ENCODE data around the gene SSTR4. TPM values are rescaled to one million over a fixed set of nuclear protein-coding genes. Genes with fewer than 3 reads are reported as not detected.

SSTR4 gene
- total RNA-seq, 3 donors from 2014 or later (not counting 1 experiment from before 2014, with no cell fraction given), result not detected

GRCh38 chr20:23081263-23081819 lies 46.2 kb downstream of the SSTR4 start:
- no peak for ATAC-seq
- Mint-ChIP-seq H3K36me3 (no peaks in the 10 kb centered on the region), H3K9me3 (no peaks in the 10 kb centered on the region), H3K4me1 (peaks cover 58 to 79% of the 10 kb centered on the region in 2 donors), H3K27me3 (ENCODE audit: low read depth in 2 of 2) (no peaks in the 10 kb centered on the region), H3K27ac (peak overlapping the region; percentile 93 to 94), H3K4me3 (peak overlapping the region; percentile 90)
- peaks cover 52% of the 10 kb centered on the region for H3K4me1 ChIP-seq (ENCODE audit: control insufficient read depth, insufficient read depth, low read length)
- WGBS (ENCODE audit: insufficient coverage), result 83% methylated on average over 9 of the region's 9 CpGs
- H3K9me3 ChIP-seq (ENCODE audit: control insufficient read depth, insufficient read depth, low read length), result no peaks in the 10 kb centered on the region
- H3K4me3 ChIP-seq (ENCODE audit: low read length), result no peak overlapping the region
- H3K36me3 ChIP-seq (ENCODE audit: control insufficient read depth, insufficient read depth, low read length), result no peaks in the 10 kb centered on the region
- TF ChIP-seq CTCF (IDR thresholded peaks at IDR 0.05), result no peak
- H3K27me3 ChIP-seq (ENCODE audit: control insufficient read depth, insufficient read depth, low read length), result no peaks in the 10 kb centered on the region
- DNase-seq, result no peak
- intact Hi-C loops (cut with micrococcal nuclease), result no loop called here
- no peak overlapping the region for H3K27ac ChIP-seq (ENCODE audit: low read length)

- H3K36me3 ChIP-seq (ENCODE audit: control insufficient read depth, insufficient read depth, low read length), result no peaks in the 10 kb centered on the region
- no peak overlapping the region for H3K4me3 ChIP-seq (ENCODE audit: low read length)
- no peaks in the 10 kb centered on the region for H3K27me3 Mint-ChIP-seq (ENCODE audit: low read depth in 2 of 2)
- WGBS (ENCODE audit: insufficient coverage), result 85% methylated on average over 7 of the region's 9 CpGs
- H3K4me1 ChIP-seq (ENCODE audit: control insufficient read depth, insufficient read depth, low read length), result peaks cover 68% of the 10 kb centered on the region
- H3K4me1 Mint-ChIP-seq, result peaks cover 74 to 90% of the 10 kb centered on the region in 2 donors
- peak overlapping the region; percentile 93 to 94 for H3K27ac Mint-ChIP-seq
- no peaks in the 10 kb centered on the region for H3K9me3 ChIP-seq (ENCODE audit: control insufficient read depth, insufficient read depth, low read length)
- TF ChIP-seq CTCF (IDR thresholded peaks at IDR 0.05), result no peak
- H3K36me3 Mint-ChIP-seq, result no peaks in the 10 kb centered on the region
- no peak overlapping the region for H3K27ac ChIP-seq (ENCODE audit: low read length)
- H3K4me3 Mint-ChIP-seq, result peak overlapping the region; percentile 90
- intact Hi-C loops (cut with micrococcal nuclease), result no loop called here
- ATAC-seq (no peak), DNase-seq (no peak)
- H3K27me3 ChIP-seq (ENCODE audit: control insufficient read depth, insufficient read depth, low read length), result no peaks in the 10 kb centered on the region
- H3K9me3 Mint-ChIP-seq, result no peaks in the 10 kb centered on the region
Observed at GRCh38 chr20:23082846-23083552, 47.9 kb downstream of the SSTR4 start.

GRCh38 chr20:23083553-23084220 lies 48.6 kb downstream of the SSTR4 start:
- DNase-seq, result no peak
- Mint-ChIP-seq H3K4me1 (peaks cover 74 to 93% of the 10 kb centered on the region in 2 donors), H3K4me3 (peak overlapping the region; percentile 90), H3K36me3 (no peaks in the 10 kb centered on the region), H3K27me3 (ENCODE audit: low read depth in 2 of 2) (no peaks in the 10 kb centered on the region), H3K9me3 (no peaks in the 10 kb centered on the region), H3K27ac (peak overlapping the region; percentile 93 to 94)
- no peaks in the 10 kb centered on the region for H3K36me3 ChIP-seq (ENCODE audit: control insufficient read depth, insufficient read depth, low read length)
- H3K27ac ChIP-seq (ENCODE audit: low read length), result peak overlapping the region; percentile 6
- 89% methylated on average over 10 of the region's 15 CpGs for WGBS (ENCODE audit: insufficient coverage)
- H3K4me1 ChIP-seq (ENCODE audit: control insufficient read depth, insufficient read depth, low read length), result peaks cover 74% of the 10 kb centered on the region
- H3K4me3 ChIP-seq (ENCODE audit: low read length), result no peak overlapping the region
- H3K9me3 ChIP-seq (ENCODE audit: control insufficient read depth, insufficient read depth, low read length), result no peaks in the 10 kb centered on the region
- no peaks in the 10 kb centered on the region for H3K27me3 ChIP-seq (ENCODE audit: control insufficient read depth, insufficient read depth, low read length)
- intact Hi-C loops (cut with micrococcal nuclease), result no loop called here
- ATAC-seq, result no peak
- TF ChIP-seq CTCF (IDR thresholded peaks at IDR 0.05), result no peak

All from natural killer cell (primary cell).